HG02588 (cell line): ENCODE data around the gene RNF43.
"Not testable (repeated sequence)": the region's sequence is repeated elsewhere in the genome, so short reads cannot be mapped to it uniquely, and the experiment has no call there.

Source experiments
- ATAC-seq: cut with Tn5 transposase; IDR thresholded peaks from one replicate; pipeline ENCODE4 v1.9.1; 2021; ENCODE audit warnings: mild to moderate bottlenecking, moderate library complexity; ENCODE audit not compliant: unreplicated experiment

Gene RNF43

DNA sequence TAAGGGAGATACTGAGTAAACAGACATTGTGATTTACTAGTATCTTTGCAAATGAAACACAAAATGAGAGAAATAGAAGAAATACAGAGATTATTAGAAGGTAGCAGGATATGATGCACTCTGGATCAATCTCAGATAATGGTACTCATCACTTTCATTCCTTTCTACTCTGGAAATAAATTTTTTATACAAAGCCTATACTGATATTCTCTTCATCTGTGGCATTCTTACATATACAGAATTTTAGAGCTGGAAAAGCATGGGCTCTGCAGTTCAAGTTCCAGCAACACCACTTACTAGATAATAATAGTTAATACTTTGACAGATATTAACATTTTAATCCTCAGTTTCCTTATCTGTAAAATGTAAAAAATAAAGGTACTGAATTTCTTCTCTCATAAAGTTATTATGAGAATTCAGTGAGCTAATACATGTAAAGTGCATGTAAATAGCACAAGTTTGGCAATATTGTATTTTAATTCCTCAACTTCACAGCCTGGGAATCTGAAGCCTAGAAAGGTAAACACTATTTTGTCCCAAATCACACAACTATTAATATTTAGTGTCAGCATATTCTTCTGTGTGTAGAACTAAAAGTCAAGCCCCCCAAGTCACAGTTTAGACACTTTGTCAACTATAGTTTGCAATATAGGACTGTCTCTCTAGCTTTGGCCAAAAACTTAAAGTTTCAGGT lies 6.5 kb downstream of the RNF43 start:
- ATAC-seq = no peak

DNA sequence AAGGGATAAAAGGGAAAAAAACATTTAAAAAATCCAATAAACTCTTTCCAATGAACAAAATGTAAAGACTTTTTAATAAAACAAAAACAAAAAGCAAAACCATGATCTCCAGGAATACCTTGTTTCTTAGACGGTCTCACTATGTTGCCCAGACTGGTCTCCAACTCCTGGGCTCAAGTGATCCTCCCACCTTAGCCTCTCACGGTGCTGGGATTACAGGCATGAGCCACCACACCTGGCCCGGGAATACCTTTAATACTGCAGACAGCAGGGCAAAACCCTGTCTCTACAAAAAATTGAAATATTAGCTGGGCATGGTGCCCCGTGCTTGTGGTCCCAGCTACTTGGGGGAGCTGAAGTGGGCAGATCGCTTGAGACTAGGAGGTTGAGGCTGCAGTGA lies 7.9 kb downstream of the RNF43 start:
- ATAC-seq = no peak

DNA sequence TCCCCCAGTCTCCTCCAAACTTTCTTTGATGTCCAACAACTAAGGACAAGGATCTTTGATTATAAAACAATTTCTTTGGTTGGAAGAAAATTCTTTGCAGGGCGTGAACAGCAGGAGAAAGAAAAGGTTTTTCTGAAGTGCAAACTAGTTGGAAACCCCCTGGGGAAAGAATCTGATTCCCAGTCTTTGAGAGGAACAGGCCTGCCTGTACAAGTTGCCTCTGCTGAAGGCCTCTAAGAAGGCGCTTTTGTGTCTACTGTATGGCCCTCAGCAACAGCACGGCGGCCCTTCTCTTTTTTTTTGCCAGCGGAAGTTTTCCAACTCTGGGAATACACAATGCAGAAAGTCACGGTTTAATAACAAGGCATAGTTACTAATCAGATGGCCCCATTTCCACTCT lies 14.0 kb downstream of the RNF43 start:
- ATAC-seq = no peak

DNA sequence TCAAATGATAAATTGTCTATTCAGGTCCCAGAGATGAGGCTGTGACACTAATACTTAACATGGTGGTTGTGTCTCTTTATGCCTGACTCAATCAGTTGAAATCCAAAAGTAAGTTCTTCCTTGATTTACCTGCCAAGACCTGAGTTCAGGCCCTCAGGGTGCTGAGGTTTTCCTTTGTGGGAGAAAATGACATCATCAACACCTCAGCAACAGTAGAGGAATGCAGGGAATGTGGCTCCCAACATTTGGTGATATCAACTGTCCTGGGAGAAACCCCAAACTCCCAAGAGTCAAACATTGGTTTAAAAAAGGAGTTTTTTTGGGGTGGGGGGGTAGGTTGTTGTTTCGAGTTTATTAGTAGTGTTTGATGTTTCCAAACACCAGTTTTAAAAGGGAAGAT lies 14.7 kb downstream of the RNF43 start:
- no peak for ATAC-seq

DNA sequence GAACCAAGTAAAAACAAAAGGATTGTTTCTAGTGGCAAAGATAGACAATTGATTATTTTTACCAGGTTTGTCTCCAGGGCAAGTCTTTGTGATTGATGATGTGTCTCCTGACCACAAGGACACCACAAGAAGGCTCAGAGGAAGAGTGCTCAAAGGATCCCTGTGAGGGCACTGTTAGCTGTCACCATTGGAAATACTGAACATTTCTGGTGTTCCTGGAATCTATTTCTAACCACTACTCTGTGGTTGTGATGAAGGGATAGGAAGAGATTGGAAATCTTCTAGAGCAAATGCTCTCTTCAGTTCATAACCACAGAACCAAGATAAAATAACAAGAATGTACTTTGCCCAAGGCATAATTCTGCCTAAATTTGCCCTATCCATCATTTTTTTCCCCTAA lies 15.3 kb downstream of the RNF43 start:
- ATAC-seq = no peak

DNA sequence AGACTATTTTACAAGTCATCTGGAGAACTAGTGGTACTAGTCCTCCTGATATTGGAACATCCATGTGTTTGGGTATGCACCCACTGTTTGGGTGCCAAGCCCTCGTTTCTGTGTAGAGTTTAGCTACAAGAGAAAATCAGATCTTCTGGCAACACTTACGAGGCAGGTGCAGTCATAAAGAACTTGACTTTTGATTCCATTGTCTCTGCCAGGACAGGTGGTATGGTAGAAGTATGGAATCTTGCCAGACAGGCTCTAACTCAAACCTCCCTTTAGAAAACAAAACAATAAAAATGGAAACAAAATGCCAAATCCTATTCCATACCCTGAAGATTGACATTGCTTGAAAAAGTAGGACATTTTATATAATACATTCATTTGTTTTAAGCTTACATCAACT lies 16.0 kb downstream of the RNF43 start:
- no peak for ATAC-seq

DNA sequence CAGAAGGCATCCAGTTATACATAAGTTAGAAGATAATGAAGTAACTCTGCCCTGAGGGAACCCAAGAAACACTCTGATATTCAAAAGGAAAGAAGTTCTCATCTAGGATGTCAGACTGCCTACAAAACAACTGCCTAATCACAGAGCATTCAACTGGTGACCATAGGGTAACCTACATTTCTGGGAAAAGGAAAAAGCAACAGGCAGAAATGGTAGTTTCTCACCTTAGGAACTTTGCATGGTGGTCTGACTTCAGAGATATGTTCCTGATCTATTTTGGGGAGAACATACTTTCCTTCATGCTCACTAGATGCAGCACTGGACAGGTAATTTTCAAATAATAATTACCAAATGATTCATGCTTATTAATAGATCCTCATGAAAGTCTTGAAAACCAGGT lies 16.5 kb downstream of the RNF43 start:
- ATAC-seq = no peak

DNA sequence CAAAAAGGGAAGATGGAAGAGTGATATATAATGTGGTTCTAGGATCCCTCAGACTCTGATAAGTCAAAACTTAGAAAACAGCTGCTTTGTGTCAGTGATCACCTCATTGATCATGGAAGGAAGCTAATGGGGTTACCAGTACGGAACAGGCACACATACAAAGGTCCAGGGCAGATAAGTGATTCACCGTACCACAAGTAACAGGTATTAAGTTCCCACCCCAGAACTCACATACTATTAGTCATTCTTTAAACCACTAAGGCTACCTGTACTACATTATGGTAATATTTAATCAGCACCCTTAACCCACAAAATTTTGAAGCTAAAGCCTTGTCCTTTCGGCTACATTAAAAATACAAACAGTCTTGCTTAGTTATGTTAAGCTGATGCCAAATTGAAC lies 17.4 kb downstream of the RNF43 start:
- ATAC-seq = no peak

DNA sequence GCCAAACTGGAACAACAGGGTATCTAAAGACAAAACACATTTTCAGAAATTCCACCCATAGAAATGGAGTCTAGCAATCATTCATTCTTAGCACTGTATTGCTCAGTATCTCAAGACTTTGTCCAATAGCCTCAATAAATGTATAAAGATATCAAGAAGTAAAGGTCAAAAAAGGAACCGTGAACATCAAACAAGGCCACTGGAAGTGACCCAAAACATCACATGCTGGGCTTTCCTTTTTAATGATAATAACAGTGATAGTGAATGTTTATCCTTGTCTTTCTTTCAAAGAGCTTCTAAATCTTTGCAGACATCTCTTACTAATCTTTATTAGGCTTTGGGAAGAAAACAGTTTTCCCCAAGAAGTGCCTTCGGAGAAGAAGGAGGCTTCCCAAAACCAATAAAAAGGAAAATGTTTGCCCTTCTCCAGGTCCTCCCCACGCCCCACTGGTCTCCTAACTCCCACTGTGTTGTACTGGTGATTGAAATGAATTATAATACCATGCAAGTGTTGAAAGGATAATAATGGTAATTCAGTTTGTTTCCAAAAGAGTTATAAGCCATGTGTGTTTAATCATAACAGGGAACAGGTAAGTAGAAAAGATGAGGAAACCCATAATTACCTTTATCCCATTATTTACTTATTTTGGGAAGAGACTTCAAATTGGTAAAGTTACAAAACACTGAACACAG lies 18.6 kb downstream of the RNF43 start:
- ATAC-seq = no peak

DNA sequence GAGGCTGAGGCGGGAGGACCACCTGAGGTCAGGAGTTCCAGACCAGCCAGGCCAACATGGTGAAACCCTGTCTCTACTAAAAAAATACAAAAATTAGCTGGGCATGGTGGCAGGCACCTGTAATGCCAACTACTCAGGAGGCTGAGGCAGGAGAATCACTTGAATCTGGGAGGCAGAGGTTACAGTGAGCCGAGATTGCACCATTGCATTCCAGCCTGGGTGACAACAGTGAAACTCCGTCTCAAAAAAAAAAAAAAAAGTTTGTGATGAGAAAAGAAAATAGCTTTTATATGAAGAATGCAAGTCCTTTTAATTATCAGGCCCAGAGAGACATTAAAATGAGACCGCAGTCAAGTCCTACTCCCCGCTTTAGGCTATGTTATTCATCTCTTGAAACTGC lies 19.9 kb downstream of the RNF43 start:
- not testable (repeated sequence) for ATAC-seq

DNA sequence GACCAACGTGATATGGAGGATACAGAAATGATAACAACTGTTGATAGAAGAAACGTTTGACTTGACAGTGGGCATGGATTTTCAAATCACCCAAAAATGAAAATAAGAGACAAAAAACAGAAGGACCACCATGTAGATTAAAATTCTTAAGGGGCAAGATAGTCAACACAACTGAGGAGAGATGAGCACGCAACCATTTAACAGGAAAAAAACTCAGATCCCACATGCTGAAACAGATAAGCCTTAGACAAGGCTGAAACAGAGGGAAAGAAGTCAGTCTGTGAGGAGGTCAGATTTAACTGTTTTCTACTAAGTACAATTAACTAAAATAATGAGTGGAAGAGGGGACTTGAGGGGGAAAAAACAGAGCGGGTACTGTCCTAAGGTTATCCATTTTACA lies 21.2 kb downstream of the RNF43 start:
- no peak for ATAC-seq

DNA sequence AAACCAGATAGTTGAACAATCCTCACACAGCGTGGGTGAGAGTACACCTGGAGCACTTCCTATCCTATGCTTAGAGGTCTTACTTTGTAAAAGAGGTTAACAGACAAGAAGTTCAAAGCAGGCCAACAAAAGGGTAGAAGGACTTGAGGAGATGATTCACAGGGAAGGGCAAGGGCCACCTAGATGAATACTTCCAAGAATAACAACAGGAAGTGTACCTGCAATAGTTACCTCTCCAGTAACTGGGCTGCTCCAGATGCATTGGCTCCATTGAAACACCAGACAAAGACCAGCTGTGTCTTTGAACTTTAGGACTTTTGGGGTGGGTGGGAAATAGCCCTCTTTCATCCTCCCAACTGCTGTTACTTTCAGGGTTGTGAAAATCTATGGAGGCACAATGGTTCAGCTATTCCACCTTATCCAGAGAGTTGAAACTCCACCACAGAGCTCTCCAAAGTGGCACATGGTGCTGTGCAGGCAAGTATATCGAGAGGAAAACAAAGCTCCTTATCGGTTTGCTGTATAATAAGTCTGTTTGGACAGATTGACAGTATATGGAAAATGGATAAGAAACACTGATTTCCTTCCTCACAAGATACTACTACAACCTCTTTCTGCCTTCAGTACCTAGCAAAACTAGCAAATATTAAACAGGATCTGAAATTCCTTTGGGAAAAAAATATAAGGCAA lies 22.7 kb downstream of the RNF43 start:
- ATAC-seq = no peak

DNA sequence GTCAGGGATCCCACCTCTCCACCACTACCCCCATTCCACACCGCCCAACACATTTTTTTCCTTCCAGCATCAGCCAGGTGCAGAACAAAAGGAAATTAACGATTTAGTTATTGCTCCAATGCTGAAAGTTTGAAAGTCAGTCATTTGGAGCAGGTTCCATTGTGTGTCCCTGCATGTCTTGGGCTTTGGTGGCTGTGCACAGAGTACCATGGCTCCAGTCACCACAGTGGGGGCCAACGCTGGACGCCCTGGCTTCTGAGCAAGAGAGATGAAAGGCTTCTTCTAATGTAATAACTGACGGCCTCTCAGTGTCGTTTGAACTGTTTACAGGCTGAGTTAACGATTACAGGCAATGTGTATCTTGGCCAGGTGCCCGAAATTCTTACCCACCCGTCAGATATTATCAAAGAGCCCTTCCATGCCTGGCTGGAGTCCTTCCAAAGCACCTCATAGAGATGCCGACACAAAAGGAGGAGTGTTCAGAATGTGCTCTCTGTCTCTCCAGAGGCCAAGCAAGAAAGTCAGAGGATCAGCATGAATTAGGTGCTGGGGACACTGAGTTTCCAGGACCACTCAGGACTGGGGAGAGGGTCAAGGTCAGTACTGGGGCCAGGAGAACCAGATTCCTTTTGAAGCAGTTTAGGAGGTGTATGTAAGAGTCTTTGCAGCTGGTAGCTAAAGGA lies 25.9 kb downstream of the RNF43 start:
- ATAC-seq = no peak

DNA sequence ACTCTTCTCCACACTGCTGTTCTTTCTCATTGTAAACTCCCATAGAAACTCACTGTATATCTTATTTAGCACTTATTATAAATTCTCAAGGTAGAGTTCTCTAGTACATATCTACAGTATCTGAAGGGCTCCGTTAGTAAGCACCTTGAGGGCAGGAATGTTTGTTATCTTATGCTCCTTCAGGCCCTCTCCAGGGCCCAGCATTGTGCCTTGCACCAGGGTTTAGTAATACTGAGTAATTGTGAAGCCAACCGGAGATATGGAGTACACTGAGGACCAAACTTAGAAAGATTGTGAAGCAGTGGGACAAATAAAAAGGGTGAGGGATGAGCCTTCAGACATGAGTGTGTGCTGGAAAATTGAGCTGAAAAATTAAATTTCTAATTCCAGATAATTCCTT lies 26.4 kb downstream of the RNF43 start:
- no peak for ATAC-seq

DNA sequence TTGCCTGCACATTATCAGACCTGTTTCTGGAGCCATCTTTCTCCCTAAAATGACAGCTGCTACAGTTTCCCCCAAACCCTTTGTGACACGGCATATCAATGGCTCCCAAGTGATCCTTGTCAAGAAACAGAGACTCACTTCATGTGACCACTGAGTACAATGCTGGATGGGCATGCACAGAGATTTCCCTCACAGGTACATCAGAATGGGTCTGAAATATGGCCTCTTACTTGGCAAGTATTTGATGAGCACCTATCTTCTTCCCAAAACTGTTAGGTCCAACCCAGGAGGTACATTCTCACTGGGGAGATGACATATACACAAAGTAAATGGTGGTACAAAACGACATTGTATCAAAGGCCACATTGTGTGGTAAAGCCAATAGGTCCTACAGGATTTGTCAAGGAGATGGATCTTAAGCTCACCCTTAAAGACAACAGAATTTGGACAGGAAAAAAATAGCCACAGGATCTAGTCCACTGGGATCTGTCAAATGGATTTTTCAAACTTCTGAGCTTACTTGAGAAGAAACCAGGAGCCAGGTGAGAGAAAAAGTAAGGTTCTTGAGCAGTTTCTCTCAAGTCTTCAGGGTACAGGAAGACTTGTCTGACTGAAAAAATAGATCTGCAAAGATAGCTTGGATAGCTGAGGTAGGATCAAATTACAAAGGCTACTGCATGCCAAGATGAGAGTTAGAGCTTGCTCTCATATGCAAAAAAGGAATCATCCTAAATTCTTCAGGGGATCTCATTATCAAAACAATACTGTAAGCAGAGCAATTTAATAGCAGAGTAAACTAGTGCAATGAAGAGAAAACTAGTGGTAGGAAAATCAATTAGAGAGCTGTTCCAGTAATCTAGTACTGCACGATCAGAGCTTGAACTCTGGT lies 28.8 kb downstream of the RNF43 start:
- ATAC-seq = no peak

DNA sequence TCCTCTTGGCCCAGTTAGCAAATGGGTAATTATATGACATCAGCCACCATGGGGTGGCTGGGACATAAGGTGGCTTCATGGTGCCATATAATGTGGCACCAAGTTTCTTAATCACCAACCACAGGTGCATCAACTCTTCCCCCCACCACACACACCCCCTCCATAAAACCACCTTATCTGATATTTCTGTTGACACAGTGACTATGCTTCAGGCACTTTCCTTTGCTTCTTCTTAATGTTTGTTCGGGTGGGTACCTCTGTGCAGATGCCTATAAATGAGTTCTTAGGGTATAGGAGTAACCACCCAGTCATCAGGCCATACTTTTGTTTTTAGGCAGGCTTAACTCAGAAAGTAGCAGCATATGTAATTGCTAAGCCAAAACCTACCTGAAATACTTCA lies 29.5 kb downstream of the RNF43 start:
- no peak for ATAC-seq

DNA sequence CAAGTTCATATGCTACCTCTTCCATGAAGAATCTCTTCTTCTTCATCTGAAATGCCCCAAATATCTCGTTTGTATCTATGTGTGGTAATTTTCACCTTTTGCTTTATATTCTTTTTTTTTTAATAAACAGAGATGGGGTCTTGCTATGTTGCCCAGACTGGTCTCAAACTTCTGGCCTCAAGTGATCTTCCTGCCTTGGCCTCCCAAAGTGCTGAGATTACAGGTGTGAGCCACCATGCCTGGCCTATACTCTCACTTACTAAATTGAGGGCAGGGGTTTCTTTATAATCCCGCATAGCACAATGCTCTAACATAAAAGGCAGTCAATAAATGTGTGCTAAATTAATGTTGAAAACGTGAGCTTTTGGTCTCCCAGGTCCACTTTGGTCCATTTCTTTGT lies 30.6 kb downstream of the RNF43 start:
- ATAC-seq = no peak

DNA sequence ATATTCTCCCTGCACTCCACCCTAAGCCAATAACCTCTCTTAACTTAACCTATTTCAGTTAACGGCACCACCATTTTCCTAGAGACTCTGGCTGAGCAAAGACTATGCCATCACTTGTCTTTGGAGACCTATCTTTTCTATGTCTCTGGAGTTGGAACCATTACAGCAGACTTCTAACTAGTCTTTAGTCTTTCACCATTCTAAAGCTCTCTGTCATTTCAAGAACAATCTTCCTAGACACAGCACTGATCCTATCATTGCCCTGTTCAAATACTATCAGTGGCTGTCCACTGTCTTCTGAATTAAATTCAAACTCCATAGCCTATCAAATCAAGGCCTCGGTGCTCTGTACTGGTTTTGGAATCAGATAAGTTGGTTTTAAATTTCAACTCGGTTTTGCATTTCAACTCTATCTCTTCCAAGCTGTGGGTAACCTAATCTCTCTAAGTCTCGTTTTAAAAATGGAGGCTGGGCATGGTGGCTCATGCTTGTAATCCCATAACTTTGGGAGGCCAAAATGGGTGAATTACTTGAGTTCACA lies 31.9 kb downstream of the RNF43 start:
- ATAC-seq = no peak

DNA sequence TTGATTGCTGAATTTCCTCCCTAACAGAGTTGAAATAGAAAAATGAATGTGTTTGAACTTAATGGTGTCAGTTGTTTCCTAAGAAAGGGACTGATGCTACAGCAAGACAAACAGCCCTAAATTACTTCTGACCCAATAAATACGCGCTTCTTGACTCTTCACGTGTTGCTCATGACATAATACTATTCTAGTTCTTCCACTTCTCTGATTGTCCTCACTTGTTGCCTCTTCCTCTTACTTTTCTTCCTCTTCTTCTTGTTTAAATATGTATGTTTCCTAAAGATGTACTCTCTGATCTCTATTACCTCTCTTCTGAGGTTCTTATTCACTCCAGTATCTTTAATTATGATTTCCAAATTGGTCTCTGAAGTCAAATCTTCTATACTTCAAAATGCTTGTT lies 32.4 kb downstream of the RNF43 start:
- no peak for ATAC-seq

DNA sequence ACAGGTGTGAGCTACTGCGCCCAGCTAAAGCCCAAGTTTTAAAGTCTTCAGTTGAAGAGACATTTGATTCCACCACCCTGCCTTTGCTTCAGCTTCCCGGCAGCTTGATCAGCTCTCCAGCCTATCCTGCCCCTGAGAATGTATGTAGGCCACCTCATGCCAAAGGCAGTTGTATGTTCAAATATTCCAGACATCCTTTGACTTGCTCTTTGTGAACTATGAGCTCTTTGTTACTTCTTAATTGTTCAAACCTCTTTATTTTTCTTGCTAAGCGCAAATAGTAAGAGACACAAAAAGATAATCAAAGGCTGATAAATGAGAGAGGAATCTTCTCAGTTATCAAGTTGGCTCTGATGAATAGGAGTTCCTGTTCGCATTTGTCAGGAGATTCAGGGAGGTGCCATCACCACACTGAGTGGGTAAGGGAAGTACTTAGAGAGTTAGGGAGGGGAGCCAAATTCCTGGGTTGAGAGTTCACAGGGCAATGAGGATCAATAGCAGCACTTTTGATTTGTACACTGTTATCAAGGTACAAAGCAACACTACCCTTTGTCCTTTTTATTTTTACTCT lies 33.4 kb downstream of the RNF43 start:
- no peak for ATAC-seq
